Fibroblast of lung (primary cell): ENCODE measurements around the gene INCENP.

Experiments
- EZH2 ChIP-seq: IDR thresholded peaks from 2 replicates; pipeline ENCODE4 v1.5.1; 2012; ENCODE audit warnings: low read length, control low read depth, mild to moderate bottlenecking; ENCODE audit errors: missing control alignments
- TF ChIP-seq, protein P1 (sequence below), 2 donors: IDR thresholded peaks in 1 of 2; conservative IDR thresholded peaks in 1 of 2; 1 replicate in 1 of 2; 2 replicates in 1 of 2; pipeline ENCODE4 v1.5.1; 2011 to 2012; ENCODE audit warnings: low read length in 2 of 2, control low read depth in 1 of 2, inconsistent platforms in 1 of 2, low read depth in 1 of 2, mild to moderate bottlenecking in 1 of 2

DNA sequence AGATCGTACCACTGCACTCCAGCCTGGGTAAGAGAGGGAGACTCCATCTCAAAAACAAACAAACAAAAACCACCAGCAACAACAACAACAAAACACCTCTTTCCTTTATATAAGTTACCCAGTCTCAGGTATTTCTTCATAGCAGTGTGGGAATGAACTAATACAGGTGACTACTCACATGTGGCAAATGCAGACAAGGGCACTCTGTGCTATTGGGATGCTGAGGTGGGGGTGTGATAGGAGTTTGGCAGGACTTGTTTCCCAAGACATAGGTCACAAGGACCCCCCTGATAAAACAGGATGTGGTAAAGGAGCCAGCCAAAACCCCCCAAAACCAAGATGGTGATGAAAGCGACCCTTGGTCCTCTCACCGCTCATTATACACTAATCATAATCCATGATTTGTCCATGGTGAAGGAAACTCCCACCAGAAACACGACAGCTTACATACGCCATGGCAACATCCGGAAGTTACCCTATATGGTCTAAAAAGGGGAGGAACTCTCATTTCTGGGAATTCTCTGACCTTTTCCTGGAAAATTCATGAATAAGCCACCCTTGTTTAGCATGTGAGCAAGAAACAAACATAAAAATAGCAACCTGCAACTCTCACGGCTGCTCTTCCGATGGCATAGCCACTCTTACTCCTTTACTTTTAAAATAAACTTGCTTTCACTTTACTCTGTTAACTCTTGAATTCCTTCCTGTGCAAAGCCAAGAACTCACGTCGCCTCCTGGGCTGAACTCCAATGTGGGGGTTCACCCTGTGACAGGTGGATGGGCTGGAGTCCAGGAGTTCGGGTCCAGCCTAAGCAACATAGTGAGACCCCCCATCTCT lies 18.8 kb upstream of the INCENP start:
- TF ChIP-seq, protein P1, sequence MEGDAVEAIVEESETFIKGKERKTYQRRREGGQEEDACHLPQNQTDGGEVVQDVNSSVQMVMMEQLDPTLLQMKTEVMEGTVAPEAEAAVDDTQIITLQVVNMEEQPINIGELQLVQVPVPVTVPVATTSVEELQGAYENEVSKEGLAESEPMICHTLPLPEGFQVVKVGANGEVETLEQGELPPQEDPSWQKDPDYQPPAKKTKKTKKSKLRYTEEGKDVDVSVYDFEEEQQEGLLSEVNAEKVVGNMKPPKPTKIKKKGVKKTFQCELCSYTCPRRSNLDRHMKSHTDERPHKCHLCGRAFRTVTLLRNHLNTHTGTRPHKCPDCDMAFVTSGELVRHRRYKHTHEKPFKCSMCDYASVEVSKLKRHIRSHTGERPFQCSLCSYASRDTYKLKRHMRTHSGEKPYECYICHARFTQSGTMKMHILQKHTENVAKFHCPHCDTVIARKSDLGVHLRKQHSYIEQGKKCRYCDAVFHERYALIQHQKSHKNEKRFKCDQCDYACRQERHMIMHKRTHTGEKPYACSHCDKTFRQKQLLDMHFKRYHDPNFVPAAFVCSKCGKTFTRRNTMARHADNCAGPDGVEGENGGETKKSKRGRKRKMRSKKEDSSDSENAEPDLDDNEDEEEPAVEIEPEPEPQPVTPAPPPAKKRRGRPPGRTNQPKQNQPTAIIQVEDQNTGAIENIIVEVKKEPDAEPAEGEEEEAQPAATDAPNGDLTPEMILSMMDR (conservative IDR thresholded peaks at IDR 0.05 in 1 of 2, IDR thresholded peaks at IDR 0.05 in 1 of 2; ENCODE audit: low read depth in 1 of 2, low read length in 2 of 2), result no peak
- TF ChIP-seq EZH2, result no peak
